AG09309 (cell line): Measurements from ENCODE around the gene TCF4.

Experiments used
- DNase-seq: peaks from one replicate; pipeline ENCODE4 v3.0.0-alpha.2; 2010; ENCODE audit warnings: low read depth
- H3K4me3 ChIP-seq: 2 replicates; pipeline ENCODE4 v1.5.1; 2011; ENCODE audit warnings: mild to moderate bottlenecking, low read depth, low read length, moderate library complexity; ENCODE audit not compliant: control insufficient read depth
- CTCF ChIP-seq: IDR thresholded peaks from 2 replicates; pipeline ENCODE4 v1.5.1; 2011; ENCODE audit warnings: mild to moderate bottlenecking, low read depth, low read length, inconsistent platforms; ENCODE audit not compliant: insufficient read depth, control insufficient read depth; ENCODE audit errors: missing control alignments

The TCF4 gene

GRCh38 chr18:55500316-55501086, 87.5 kb downstream of the TCF4 start:
- H3K4me3 ChIP-seq: peak overlapping the region; percentile 9

GRCh38 chr18:55499526-55499925, 88.5 kb downstream of the TCF4 start:
- no peak for DNase-seq
- no peak overlapping the region for H3K4me3 ChIP-seq
- TF ChIP-seq CTCF: no peak

More at GRCh38 chr18:55500316-55501086, 87.5 kb downstream of the TCF4 start:
- peak; percentile 78 for DNase-seq
- no peak for TF ChIP-seq CTCF

GRCh38 chr18:55497825-55498403, 90.1 kb downstream of the TCF4 start:
- no peak overlapping the region for H3K4me3 ChIP-seq
- no peak for DNase-seq
- no peak for TF ChIP-seq CTCF

- no peak overlapping the region for H3K4me3 ChIP-seq
- TF ChIP-seq CTCF: no peak
- no peak for DNase-seq
These were observed 93.1 kb downstream of the TCF4 start for GRCh38 chr18:55494899-55495298.

- TF ChIP-seq CTCF: no peak
- no peak for DNase-seq
- H3K4me3 ChIP-seq: no peak overlapping the region
These were observed 93.6 kb downstream of the TCF4 start for GRCh38 chr18:55494441-55494840.

GRCh38 chr18:55491616-55492015, 96.4 kb downstream of the TCF4 start:
- DNase-seq: no peak
- TF ChIP-seq CTCF: no peak
- no peak overlapping the region for H3K4me3 ChIP-seq
